CD4-positive, alpha-beta T cell treated with Interferon alpha-2 for 1 hour (primary cell): Measurements from ENCODE around the gene NALCN.

Experiments used
- DNase-seq, 2 donors: peaks; one replicate each; pipeline ENCODE4 v3.0.0-alpha.2; 2020 to 2022

The NALCN gene

GRCh38 chr13:101013245-101013644 is 403.1 kb downstream of the NALCN start:
- DNase-seq: no peak

- no peak for DNase-seq
Observed at GRCh38 chr13:101010100-101010499, 406.2 kb downstream of the NALCN start.

- no peak for DNase-seq
Observed at GRCh38 chr13:101007245-101007644, 409.1 kb downstream of the NALCN start.
